H9 (cell line): ENCODE data around the gene SNX30. TPM values are rescaled to one million over a fixed set of nuclear protein-coding genes. Genes with fewer than 3 reads are reported as not detected.

ENCODE experiments used
- DNase-seq: peaks from one replicate; pipeline ENCODE4 v3.0.0-alpha.2; 2017
- H2AFZ ChIP-seq: one replicate; pipeline ENCODE4 v1.6.1; 2013; ENCODE audit warnings: mild to moderate bottlenecking, low read length, control low read depth, moderate library complexity
- H2AK5ac ChIP-seq: 2 replicates; pipeline ENCODE4 v1.6.1; 2013; ENCODE audit warnings: low read length, control low read depth, mixed read lengths; ENCODE audit not compliant: insufficient read length
- H2BK120ac ChIP-seq: one replicate; pipeline ENCODE4 v1.6.1; 2013; ENCODE audit warnings: low read depth, mild to moderate bottlenecking, low read length, control low read depth, inconsistent platforms; ENCODE audit not compliant: poor library complexity, severe bottlenecking
- H2BK12ac ChIP-seq: 2 replicates; pipeline ENCODE4 v1.6.1; 2013; ENCODE audit warnings: low read length, control low read depth, mixed read lengths, low read depth; ENCODE audit not compliant: insufficient read length
- H2BK15ac ChIP-seq: 2 replicates; pipeline ENCODE4 v1.6.1; 2013; ENCODE audit warnings: low read depth, low read length, control low read depth
- H2BK20ac ChIP-seq: one replicate; pipeline ENCODE4 v1.6.1; 2013; ENCODE audit warnings: low read depth, mild to moderate bottlenecking, low read length, control low read depth, inconsistent platforms; ENCODE audit not compliant: poor library complexity, severe bottlenecking
- H2BK5ac ChIP-seq: 2 replicates; pipeline ENCODE4 v1.6.1; 2013; ENCODE audit warnings: low read length, control low read depth, mixed read lengths; ENCODE audit not compliant: insufficient read length
- H3K14ac ChIP-seq: 2 replicates; pipeline ENCODE4 v1.6.1; 2013; ENCODE audit warnings: low read length, control low read depth; ENCODE audit not compliant: insufficient read depth
- H3K18ac ChIP-seq: 2 replicates; pipeline ENCODE4 v1.6.1; 2013; ENCODE audit warnings: low read depth, mild to moderate bottlenecking, mixed read lengths, low read length, control low read depth; ENCODE audit not compliant: insufficient read length
- H3K23ac ChIP-seq: 2 replicates; pipeline ENCODE4 v1.6.1; 2013; ENCODE audit warnings: low read length, control low read depth, mixed read lengths, low read depth; ENCODE audit not compliant: insufficient read length
- H3K23me2 ChIP-seq: 2 replicates; pipeline ENCODE4 v1.6.1; 2013; ENCODE audit warnings: low read depth, mild to moderate bottlenecking, mixed read lengths, low read length, control low read depth; ENCODE audit not compliant: insufficient read length, poor library complexity, severe bottlenecking
- H3K27ac ChIP-seq: 2 replicates; pipeline ENCODE4 v1.5.1; 2013; ENCODE audit warnings: low read length, control low read depth, mixed read lengths, low read depth; ENCODE audit not compliant: insufficient read length
- H3K27me3 ChIP-seq: 2 replicates; pipeline ENCODE4 v1.6.1; 2013; ENCODE audit warnings: low read length, control low read depth, inconsistent platforms; ENCODE audit not compliant: insufficient read depth
- H3K4ac ChIP-seq: 2 replicates; pipeline ENCODE4 v1.6.1; 2013; ENCODE audit warnings: low read depth, mild to moderate bottlenecking, control low read depth, inconsistent platforms, low read length, moderate library complexity
- H3K4me1 ChIP-seq: 2 replicates; pipeline ENCODE4 v1.6.1; 2013; ENCODE audit warnings: low read length, control low read depth, inconsistent platforms; ENCODE audit not compliant: insufficient read depth
- H3K4me2 ChIP-seq: 2 replicates; pipeline ENCODE4 v1.6.1; 2013; ENCODE audit warnings: low read length, control low read depth, mixed read lengths; ENCODE audit not compliant: insufficient read length, insufficient read depth
- H3K56ac ChIP-seq: 2 replicates; pipeline ENCODE4 v1.6.1; 2013; ENCODE audit warnings: low read depth, mild to moderate bottlenecking, mixed read lengths, low read length, control low read depth; ENCODE audit not compliant: insufficient read length
- H3K79me1 ChIP-seq: 2 replicates; pipeline ENCODE4 v1.6.1; 2013; ENCODE audit warnings: low read depth, mild to moderate bottlenecking, moderate library complexity, low read length, control low read depth, inconsistent platforms; ENCODE audit not compliant: insufficient read depth, poor library complexity, severe bottlenecking
- H3K79me2 ChIP-seq: 2 replicates; pipeline ENCODE4 v1.6.1; 2013; ENCODE audit warnings: low read length, control low read depth, inconsistent platforms; ENCODE audit not compliant: insufficient read depth
- H3K9ac ChIP-seq: 2 replicates; pipeline ENCODE4 v1.6.1; 2013; ENCODE audit warnings: low read length, control low read depth, mixed read lengths; ENCODE audit not compliant: insufficient read length; ENCODE audit errors: extremely low read depth
- H3K9me3 ChIP-seq: one replicate; pipeline ENCODE4 v1.6.1; 2013; ENCODE audit warnings: low read depth, low read length, inconsistent platforms; ENCODE audit not compliant: control insufficient read depth
- H3T11ph ChIP-seq: one replicate; pipeline ENCODE4 v1.6.1; 2013; ENCODE audit warnings: mild to moderate bottlenecking, low read length, control low read depth, inconsistent platforms
- H4K20me1 ChIP-seq: one replicate; pipeline ENCODE4 v1.6.1; 2013; ENCODE audit not compliant: control insufficient read depth, insufficient read length, insufficient read depth
- H4K5ac ChIP-seq: 2 replicates; pipeline ENCODE4 v1.6.1; 2013; ENCODE audit warnings: low read depth, mild to moderate bottlenecking, mixed read lengths, low read length, control low read depth; ENCODE audit not compliant: insufficient read length
- H4K8ac ChIP-seq: replicated peaks from 2 replicates; pipeline ENCODE4 v1.6.1; 2013; ENCODE audit warnings: low read length, control low read depth, mixed read lengths, low read depth; ENCODE audit not compliant: insufficient read length
- H4K91ac ChIP-seq: 2 replicates; pipeline ENCODE4 v1.6.1; 2013; ENCODE audit warnings: low read depth, mild to moderate bottlenecking, moderate library complexity, mixed read lengths, low read length, control low read depth; ENCODE audit not compliant: insufficient read length
- H3K27ac Mint-ChIP-seq, 3 experiments: 2 replicates in 2 of 3; 3 replicates in 1 of 3; pipeline ENCODE4 v1.8.0; 2020 to 2021; ENCODE audit warnings: mixed read lengths in 3 of 3, mild to moderate bottlenecking in 1 of 3, moderate library complexity in 1 of 3
- H3K27me3 Mint-ChIP-seq: 2 replicates; pipeline ENCODE4 v1.8.0; 2021; ENCODE audit warnings: low read depth, mild to moderate bottlenecking, moderate library complexity, mixed read lengths
- H3K36me3 Mint-ChIP-seq, 3 experiments: 2 replicates in 2 of 3; 3 replicates in 1 of 3; pipeline ENCODE4 v1.8.0; 2020 to 2021; ENCODE audit warnings: low read depth in 3 of 3, mixed read lengths in 3 of 3; ENCODE audit not compliant: insufficient read depth in 1 of 3
- H3K4me1 Mint-ChIP-seq, 2 experiments: 2 replicates each; pipeline ENCODE4 v1.8.0; 2020; ENCODE audit warnings: mixed read lengths in 2 of 2
- H3K4me3 Mint-ChIP-seq, 2 experiments: 2 replicates in 1 of 2; 3 replicates in 1 of 2; pipeline ENCODE4 v1.8.0; 2020 to 2021; ENCODE audit warnings: mild to moderate bottlenecking in 2 of 2, mixed read lengths in 2 of 2, moderate library complexity in 1 of 2
- H3K9me3 Mint-ChIP-seq, 2 experiments: 2 replicates in 1 of 2; 3 replicates in 1 of 2; pipeline ENCODE4 v1.8.0; 2020; ENCODE audit warnings: mild to moderate bottlenecking in 2 of 2, mixed read lengths in 2 of 2, moderate library complexity in 1 of 2
- WGBS: extraction: QIAGEN DNeasy Blood & Tissue Kit; methylation state at CpG from one replicate; pipeline ENCODE4 v1.1.7; 2013; ENCODE audit warnings: missing lambda C conversion rate, low lambda C conversion rate, mixed read lengths; ENCODE audit not compliant: insufficient read length; ENCODE audit errors: extremely low coverage; 5-methylcytosine and 5-hydroxymethylcytosine counted together
- total RNA-seq: library from RNA; stranded (reverse); gene quantifications from 2 replicates; pipeline ENCODE4 v1.2.1, GENCODE V29; 2021
- TF ChIP-seq, protein P1 (sequence below): fragments of 200-600 bp; sonication (generic); conservative IDR thresholded peaks from 3 replicates; pipeline ENCODE4 v1.8.0; 2021; ENCODE audit warnings: antibody characterized with exemption, mild to moderate bottlenecking

Gene SNX30
- total RNA-seq, 1 experiment from 2014 or later: 10.3 TPM

DNA sequence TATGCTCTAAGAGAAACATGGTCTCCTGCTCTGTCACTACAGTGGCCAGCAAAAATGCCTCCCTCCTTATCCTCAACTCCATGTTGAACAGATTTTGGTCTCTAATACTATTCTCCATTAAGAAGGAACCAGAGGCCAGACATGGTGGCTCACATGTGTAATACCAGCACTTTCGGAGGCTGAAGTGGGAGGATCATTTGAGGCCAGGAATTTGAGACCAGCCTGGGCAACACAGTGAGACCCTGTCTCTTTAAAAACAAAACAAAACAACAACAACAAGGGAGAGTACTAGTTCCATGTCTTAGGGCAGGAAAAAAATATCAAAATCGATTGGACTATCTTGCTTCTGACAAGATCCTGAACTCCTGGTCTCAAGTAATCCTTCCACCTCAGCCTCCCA lies 47.3 kb upstream of the SNX30 start:
- Histone ChIP-seq H3K79me2 (no peaks in the 10 kb centered on the region), H3K14ac (no peak overlapping the region), H2AFZ (no peak overlapping the region), H2BK5ac (no peak overlapping the region), H2BK15ac (no peak overlapping the region), H3K79me1 (no peaks in the 10 kb centered on the region), H3K9me3 (no peaks in the 10 kb centered on the region), H2AK5ac (no peak overlapping the region), H3K56ac (no peak overlapping the region), H3K18ac (no peak overlapping the region), H3K27ac (no peak overlapping the region), H4K91ac (no peak overlapping the region), H4K20me1 (no peaks in the 10 kb centered on the region), H2BK120ac (no peak overlapping the region), H4K5ac (no peak overlapping the region), H3K9ac (no peak overlapping the region), H3K23ac (no peak overlapping the region), H3T11ph (no peak overlapping the region), H3K4ac (no peak overlapping the region), H4K8ac (no peak overlapping the region), H3K4me1 (no peaks in the 10 kb centered on the region), H2BK20ac (no peak overlapping the region), H3K23me2 (no peaks in the 10 kb centered on the region), H3K27me3 (no peaks in the 10 kb centered on the region), H3K4me2 (no peak overlapping the region), H2BK12ac (no peak overlapping the region)
- no peak for DNase-seq
- Mint-ChIP-seq H3K9me3 (no peaks in the 10 kb centered on the region), H3K27me3 (no peaks in the 10 kb centered on the region), H3K36me3 (peaks cover 0 to 21% (median 4%) of the 10 kb centered on the region in 3 experiments; a peak in 5 of 7 replicates), H3K27ac (no peak overlapping the region; a peak in 1 of 7 replicates), H3K4me1 (peaks cover 2 to 5% of the 10 kb centered on the region in 2 experiments; a peak in 1 of 4 replicates), H3K4me3 (no peak overlapping the region)
- TF ChIP-seq, protein P1, sequence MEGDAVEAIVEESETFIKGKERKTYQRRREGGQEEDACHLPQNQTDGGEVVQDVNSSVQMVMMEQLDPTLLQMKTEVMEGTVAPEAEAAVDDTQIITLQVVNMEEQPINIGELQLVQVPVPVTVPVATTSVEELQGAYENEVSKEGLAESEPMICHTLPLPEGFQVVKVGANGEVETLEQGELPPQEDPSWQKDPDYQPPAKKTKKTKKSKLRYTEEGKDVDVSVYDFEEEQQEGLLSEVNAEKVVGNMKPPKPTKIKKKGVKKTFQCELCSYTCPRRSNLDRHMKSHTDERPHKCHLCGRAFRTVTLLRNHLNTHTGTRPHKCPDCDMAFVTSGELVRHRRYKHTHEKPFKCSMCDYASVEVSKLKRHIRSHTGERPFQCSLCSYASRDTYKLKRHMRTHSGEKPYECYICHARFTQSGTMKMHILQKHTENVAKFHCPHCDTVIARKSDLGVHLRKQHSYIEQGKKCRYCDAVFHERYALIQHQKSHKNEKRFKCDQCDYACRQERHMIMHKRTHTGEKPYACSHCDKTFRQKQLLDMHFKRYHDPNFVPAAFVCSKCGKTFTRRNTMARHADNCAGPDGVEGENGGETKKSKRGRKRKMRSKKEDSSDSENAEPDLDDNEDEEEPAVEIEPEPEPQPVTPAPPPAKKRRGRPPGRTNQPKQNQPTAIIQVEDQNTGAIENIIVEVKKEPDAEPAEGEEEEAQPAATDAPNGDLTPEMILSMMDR: no peak
- no CpG with 5 or more reads among the region's 2 CpGs for WGBS
